Lung (tissue), 12 donors: Measurements from ENCODE around the gene ATP2A2. TPM values are rescaled to one million over a fixed set of nuclear protein-coding genes. Genes with fewer than 3 reads are reported as not detected.

Experiments
- ATAC-seq: fragments of 200-7000 bp; cut with Tn5 transposase; one replicate; pipeline ENCODE4 v1.9.1; 2020; ENCODE audit warnings: moderate number of reproducible peaks; ENCODE audit not compliant: insufficient read depth, low FRiP score
- DNase-seq, 3 donors: peaks; one replicate each; pipeline ENCODE4 v3.0.0-alpha.2; 2013 to 2017
- H3K27ac ChIP-seq, 2 donors: one replicate each; pipeline ENCODE4 v1.5.1; 2013; ENCODE audit warnings: mild to moderate bottlenecking in 2 of 2, moderate library complexity in 2 of 2, control low read depth in 1 of 2, inconsistent platforms in 1 of 2, low read depth in 1 of 2, low read length in 1 of 2
- H3K27me3 ChIP-seq, 3 donors: one replicate each; pipeline ENCODE4 v1.5.1; 2013; ENCODE audit warnings: low read length in 2 of 3; ENCODE audit not compliant: control insufficient read depth in 3 of 3, insufficient read depth in 3 of 3
- H3K36me3 ChIP-seq, 4 donors: one replicate each; pipeline ENCODE4 v1.5.1; 2013; ENCODE audit warnings: low read length in 4 of 4, mild to moderate bottlenecking in 1 of 4, moderate library complexity in 1 of 4; ENCODE audit not compliant: control insufficient read depth in 4 of 4, insufficient read depth in 4 of 4
- H3K4me1 ChIP-seq, 5 donors: one replicate each; pipeline ENCODE4 v1.5.1; 2013; ENCODE audit warnings: low read length in 5 of 5, mild to moderate bottlenecking in 2 of 5, moderate library complexity in 1 of 5; ENCODE audit not compliant: control insufficient read depth in 5 of 5, insufficient read depth in 5 of 5
- H3K4me3 ChIP-seq: one replicate; pipeline ENCODE4 v1.5.1; 2013; ENCODE audit warnings: mild to moderate bottlenecking, control low read depth, moderate library complexity
- H3K9ac ChIP-seq, 2 donors: one replicate each; pipeline ENCODE4 v1.5.1; 2013; ENCODE audit warnings: low read length in 2 of 2, control low read depth in 1 of 2; ENCODE audit not compliant: insufficient read depth in 1 of 2
- H3K9me3 ChIP-seq, 4 donors: one replicate each; pipeline ENCODE4 v1.5.1; 2013; ENCODE audit warnings: low read length in 3 of 4, mild to moderate bottlenecking in 1 of 4, moderate library complexity in 1 of 4; ENCODE audit not compliant: control insufficient read depth in 4 of 4, insufficient read depth in 3 of 4
- CTCF ChIP-seq: IDR thresholded peaks from 2 replicates; pipeline ENCODE4 v1.5.1; 2012; ENCODE audit warnings: mild to moderate bottlenecking; ENCODE audit errors: control extremely low read depth, extremely low read depth
- WGBS, 2 donors: extraction: QIAGEN DNeasy Blood & Tissue Kit; methylation state at CpG; one replicate each; pipeline ENCODE4 v1.1.7; 2013; 5-methylcytosine and 5-hydroxymethylcytosine counted together
- polyA plus RNA-seq, 2 donors: library from polyadenylated mRNA; stranded (reverse); fragments of 200-250 nt; gene quantifications; one replicate each; pipeline ENCODE4 v1.2.1, GENCODE V29; 2013
- total RNA-seq, 2 donors: library from RNA; depleted of rRNA in 1 of 2; stranded (reverse); fragments of >200 nt in 1 of 2; gene quantifications; one replicate each; pipeline ENCODE4 v1.2.1, GENCODE V29; 2014 to 2021
- donor health status: control.
- donor health status: control.
- donor health status: Bipolar disorder and iron deficiency.
- donor health status: healthy.
- donor health status: DM: yes; HTN: yes; CAD: no.

Gene ATP2A2
- total and polyA plus RNA-seq, 4 donors: 34.1 to 240 (median 136) TPM

- Histone ChIP-seq H3K27ac (no peak overlapping the region), H3K4me3 (no peak overlapping the region), H3K9me3 (no peaks in the 10 kb centered on the region), H3K27me3 (no peaks in the 10 kb centered on the region), H3K4me1 (peaks cover 0 to 14% (median 4%) of the 10 kb centered on the region in 5 donors), H3K36me3 (peaks cover 0 to 5% (median 2%) of the 10 kb centered on the region in 4 donors), H3K9ac (peak overlapping the region in 1 of 2 donors; percentile 23)
- TF ChIP-seq CTCF: no peak
- WGBS, 2 donors: 91 to 93% methylated on average over 1 of the region's 1 CpG
- ATAC-seq: no peak
- no peak for DNase-seq
These were observed 2.9 kb upstream of the ATP2A2 start for GRCh38 chr12:110278255-110278536.

GRCh38 chr12:110279566-110280375 is 1.3 kb upstream of the ATP2A2 start:
- Histone ChIP-seq H3K4me1 (peaks cover 0 to 26% (median 14%) of the 10 kb centered on the region in 5 donors), H3K36me3 (peaks cover 0 to 16% (median 2%) of the 10 kb centered on the region in 4 donors), H3K27ac (peak overlapping the region in 1 of 2 donors; percentile 95), H3K9ac (peak overlapping the region in 1 of 2 donors; percentile 46), H3K4me3 (no peak overlapping the region), H3K9me3 (no peaks in the 10 kb centered on the region), H3K27me3 (no peaks in the 10 kb centered on the region)
- WGBS, 2 donors: 66 to 77% methylated on average over 14 of the region's 14 CpGs
- DNase-seq (peak; percentile 23 to 36 (median 35)), ATAC-seq (no peak)
- no peak for TF ChIP-seq CTCF

GRCh38 chr12:110280392-110280778 is 662 bp upstream of the ATP2A2 start:
- Histone ChIP-seq H3K27ac (peak overlapping the region; percentile 93 to 95), H3K9ac (peak overlapping the region; percentile 36 to 46), H3K36me3 (peaks cover 0 to 16% (median 2%) of the 10 kb centered on the region in 4 donors), H3K4me1 (peaks cover 0 to 28% (median 14%) of the 10 kb centered on the region in 5 donors), H3K9me3 (no peaks in the 10 kb centered on the region), H3K27me3 (no peaks in the 10 kb centered on the region), H3K4me3 (peak overlapping the region; percentile 79)
- no peak for TF ChIP-seq CTCF
- DNase-seq: peak in 1 of 3 donors; percentile 53
- 1 to 2% methylated on average over 18 of the region's 18 CpGs for WGBS, 2 donors
- ATAC-seq: no peak
